HUES64 (cell line): ENCODE measurements around the gene KCNS3.

Experiments
- H3K27ac ChIP-seq: 2 replicates; pipeline ENCODE4 v1.7.0; 2013; ENCODE audit warnings: low read depth, low read length, inconsistent platforms
- H3K27me3 ChIP-seq: 2 replicates; pipeline ENCODE4 v1.6.1; 2013; ENCODE audit warnings: mild to moderate bottlenecking, low read length; ENCODE audit not compliant: insufficient read depth
- H3K36me3 ChIP-seq: 2 replicates; pipeline ENCODE4 v1.6.1; 2013; ENCODE audit warnings: mild to moderate bottlenecking, low read length; ENCODE audit not compliant: insufficient read depth
- H3K4me1 ChIP-seq: 2 replicates; pipeline ENCODE4 v1.6.1; 2013; ENCODE audit warnings: mild to moderate bottlenecking, low read length, moderate library complexity; ENCODE audit not compliant: insufficient read depth
- H3K4me3 ChIP-seq: 2 replicates; pipeline ENCODE4 v1.5.1; 2013; ENCODE audit warnings: mild to moderate bottlenecking, low read length, moderate library complexity
- H3K9ac ChIP-seq: 2 replicates; pipeline ENCODE4 v1.6.1; 2013; ENCODE audit warnings: mild to moderate bottlenecking, low read depth, low read length
- H3K9me3 ChIP-seq: 2 replicates; pipeline ENCODE4 v1.6.1; 2013; ENCODE audit warnings: low read depth, low read length; ENCODE audit not compliant: insufficient read depth
- WGBS: fragments of 150-250, 120-280 bp; methylation state at CpG from one replicate; pipeline ENCODE4 v1.1.7; 2013; ENCODE audit warnings: missing lambda C conversion rate; 5-methylcytosine and 5-hydroxymethylcytosine counted together

Gene KCNS3

GRCh38 chr2:17877811-17878280 lies 621 bp upstream of the KCNS3 start:
- no peaks in the 10 kb centered on the region for H3K36me3 ChIP-seq
- peak overlapping the region; percentile 45; the same call in 1 of the 2 replicates for H3K9ac ChIP-seq
- peaks cover 16% of the 10 kb centered on the region for H3K4me1 ChIP-seq
- no peak overlapping the region for H3K27ac ChIP-seq
- H3K27me3 ChIP-seq, result peaks cover 59% of the 10 kb centered on the region
- H3K4me3 ChIP-seq, result peak overlapping the region; percentile 90
- WGBS, result 2% methylated on average over 28 of the region's 28 CpGs
- H3K9me3 ChIP-seq, result no peaks in the 10 kb centered on the region

- H3K9me3 ChIP-seq, result no peaks in the 10 kb centered on the region
- peak overlapping the region; percentile 77 for H3K9ac ChIP-seq
- H3K4me1 ChIP-seq, result peaks cover 16% of the 10 kb centered on the region
- H3K27me3 ChIP-seq, result peaks cover 59% of the 10 kb centered on the region
- no peaks in the 10 kb centered on the region for H3K36me3 ChIP-seq
- WGBS, result 1% methylated on average over 49 of the region's 49 CpGs
- H3K4me3 ChIP-seq, result peak overlapping the region; percentile 90
- peak overlapping the region; percentile 56; the same call in 1 of the 2 replicates for H3K27ac ChIP-seq
These were observed 858 bp downstream of the KCNS3 start for GRCh38 chr2:17879137-17879912.

DNA sequence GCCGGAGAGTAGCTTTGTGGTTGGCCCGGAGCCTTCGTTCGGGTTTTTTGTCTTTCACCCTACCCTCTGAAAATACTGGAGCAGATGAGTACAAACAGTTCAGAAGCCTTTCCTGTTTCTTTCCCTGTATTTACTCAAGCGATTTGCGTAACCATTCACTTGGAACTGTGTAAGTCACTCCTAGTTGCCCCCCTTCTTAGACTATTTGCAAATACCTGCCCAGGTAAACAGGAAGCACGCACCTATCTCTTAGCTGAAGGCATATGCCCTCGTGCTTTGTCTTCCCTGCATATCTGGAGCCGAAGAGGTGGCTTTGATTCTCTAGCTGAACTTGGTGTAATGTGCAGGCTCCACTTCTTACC lies 1.4 kb downstream of the KCNS3 start:
- Histone ChIP-seq H3K9me3 (no peaks in the 10 kb centered on the region), H3K9ac (peak overlapping the region; percentile 77; the same call in 1 of the 2 replicates), H3K4me3 (peak overlapping the region; percentile 90), H3K27me3 (peaks cover 55% of the 10 kb centered on the region), H3K4me1 (peaks cover 16% of the 10 kb centered on the region), H3K27ac (no peak overlapping the region; the same call in 1 of the 2 replicates), H3K36me3 (no peaks in the 10 kb centered on the region)
- WGBS, result 24% methylated on average over 9 of the region's 9 CpGs

DNA sequence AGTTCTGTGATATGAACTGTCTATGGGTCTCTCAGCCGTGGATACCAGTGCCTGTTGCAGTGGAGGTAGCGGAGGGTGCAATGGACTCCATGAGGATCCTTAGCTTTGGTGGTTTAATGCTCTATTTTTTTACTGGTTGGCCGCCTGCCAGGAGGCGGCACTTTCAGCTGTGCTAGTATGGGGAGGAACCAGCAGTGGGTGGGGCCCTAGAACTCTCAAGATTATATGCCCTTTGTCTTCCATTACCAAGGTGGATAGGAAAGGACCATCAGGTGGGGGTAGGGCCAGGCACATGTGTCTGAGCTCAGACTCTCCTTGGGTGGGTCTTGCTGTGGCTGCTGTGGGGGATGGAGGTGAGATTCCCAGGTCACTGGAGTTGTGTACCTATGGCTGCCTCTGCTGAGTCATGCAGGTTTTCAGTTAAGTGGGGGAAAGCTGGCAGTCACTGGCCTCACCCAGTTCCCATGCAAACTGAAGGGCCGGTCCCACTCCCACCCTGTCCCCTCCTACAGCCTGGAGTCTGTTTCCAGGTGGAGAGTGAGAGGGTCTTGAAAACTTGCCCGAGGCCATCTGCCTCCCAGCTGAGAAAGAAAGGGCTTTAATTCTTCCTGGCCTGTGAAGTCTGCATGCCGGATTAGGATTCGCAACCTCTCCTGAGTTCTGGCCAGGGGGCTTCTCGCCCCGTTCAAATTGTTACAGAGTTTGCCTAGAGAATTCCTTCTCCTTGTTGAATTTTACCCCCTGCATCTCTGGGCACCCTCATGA lies 14.5 kb downstream of the KCNS3 start:
- Histone ChIP-seq H3K4me1 (peaks cover 21% of the 10 kb centered on the region), H3K27ac (peak overlapping the region; percentile 39; the same call in 1 of the 2 replicates), H3K9ac (peak overlapping the region; percentile 44; the same call in 1 of the 2 replicates), H3K9me3 (no peaks in the 10 kb centered on the region), H3K4me3 (no peak overlapping the region), H3K27me3 (no peaks in the 10 kb centered on the region), H3K36me3 (no peaks in the 10 kb centered on the region)
- WGBS, result 63% methylated on average over 10 of the region's 10 CpGs

GRCh38 chr2:17894005-17894404 lies 15.5 kb downstream of the KCNS3 start:
- no peak overlapping the region for H3K27ac ChIP-seq
- no peaks in the 10 kb centered on the region for H3K27me3 ChIP-seq
- no CpG with 5 or more reads among the region's 1 CpG for WGBS

DNA sequence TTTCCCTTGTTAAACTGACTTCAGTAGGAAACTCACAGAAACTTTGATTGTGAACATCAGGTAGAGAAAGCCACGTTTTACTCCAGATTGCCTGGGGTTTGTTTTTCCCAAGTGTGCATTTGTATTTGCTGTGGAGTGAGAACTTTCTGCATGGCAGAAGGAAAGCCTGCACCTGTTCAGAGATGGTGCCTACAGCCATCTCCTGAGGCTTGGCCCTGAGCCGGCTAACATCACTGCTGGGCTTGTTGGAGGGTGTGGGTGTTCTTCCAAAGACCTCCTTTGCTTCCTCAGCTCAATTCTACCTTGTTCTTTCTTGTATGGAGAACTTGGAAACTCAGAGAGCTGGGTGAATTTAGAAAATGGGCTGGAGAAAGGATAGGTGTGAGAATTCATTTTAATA lies 16.1 kb downstream of the KCNS3 start:
- peaks cover 21% of the 10 kb centered on the region for H3K4me1 ChIP-seq
- no peaks in the 10 kb centered on the region for H3K9me3 ChIP-seq
- H3K27me3 ChIP-seq, result no peaks in the 10 kb centered on the region
- 81% methylated on average over 2 of the region's 2 CpGs for WGBS
- no peak overlapping the region for H3K4me3 ChIP-seq
- H3K9ac ChIP-seq, result no peak overlapping the region
- no peak overlapping the region for H3K27ac ChIP-seq
- H3K36me3 ChIP-seq, result no peaks in the 10 kb centered on the region

More at GRCh38 chr2:17894005-17894404, 15.5 kb downstream of the KCNS3 start:
- Histone ChIP-seq H3K9me3 (no peaks in the 10 kb centered on the region), H3K4me1 (peaks cover 21% of the 10 kb centered on the region), H3K4me3 (no peak overlapping the region), H3K36me3 (no peaks in the 10 kb centered on the region), H3K9ac (no peak overlapping the region)

- H3K27ac ChIP-seq, result no peak overlapping the region
- 87% methylated on average over 4 of the region's 4 CpGs for WGBS
- no peak overlapping the region for H3K9ac ChIP-seq
- no peaks in the 10 kb centered on the region for H3K36me3 ChIP-seq
- no peaks in the 10 kb centered on the region for H3K27me3 ChIP-seq
- 0 out of 2 replicates have a peak, but pooled peaks cover 2% of the 10 kb centered on the region for H3K4me1 ChIP-seq
- H3K4me3 ChIP-seq, result no peak overlapping the region
- no peaks in the 10 kb centered on the region for H3K9me3 ChIP-seq
These were observed 21.4 kb downstream of the KCNS3 start for GRCh38 chr2:17899871-17900270.

DNA sequence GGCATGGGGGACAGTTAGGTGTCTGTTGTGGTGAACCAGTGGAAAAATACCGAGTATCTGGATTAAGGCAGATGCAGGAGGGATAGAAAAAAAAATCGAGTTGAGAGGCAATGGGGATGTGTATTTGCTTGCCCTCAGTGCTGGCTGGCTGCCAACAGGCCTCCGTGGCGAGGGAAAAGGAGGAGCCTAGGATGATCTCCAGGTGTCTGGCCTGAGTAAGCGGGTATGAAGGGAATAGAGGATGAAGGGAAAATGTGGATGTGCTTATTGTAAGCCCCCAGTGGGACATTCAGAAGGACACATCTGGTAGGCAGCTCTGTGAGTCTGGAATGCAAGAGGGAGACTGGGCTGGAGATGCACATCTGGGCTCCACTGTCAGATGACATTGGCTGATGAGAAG lies 22.8 kb downstream of the KCNS3 start:
- no peak overlapping the region for H3K9ac ChIP-seq
- no peaks in the 10 kb centered on the region for H3K27me3 ChIP-seq
- WGBS, result 81% methylated on average over 5 of the region's 5 CpGs
- no peaks in the 10 kb centered on the region for H3K9me3 ChIP-seq
- H3K36me3 ChIP-seq, result no peaks in the 10 kb centered on the region
- H3K4me1 ChIP-seq, result 0 out of 2 replicates have a peak, but pooled peaks cover 2% of the 10 kb centered on the region
- H3K27ac ChIP-seq, result no peak overlapping the region
- no peak overlapping the region for H3K4me3 ChIP-seq

DNA sequence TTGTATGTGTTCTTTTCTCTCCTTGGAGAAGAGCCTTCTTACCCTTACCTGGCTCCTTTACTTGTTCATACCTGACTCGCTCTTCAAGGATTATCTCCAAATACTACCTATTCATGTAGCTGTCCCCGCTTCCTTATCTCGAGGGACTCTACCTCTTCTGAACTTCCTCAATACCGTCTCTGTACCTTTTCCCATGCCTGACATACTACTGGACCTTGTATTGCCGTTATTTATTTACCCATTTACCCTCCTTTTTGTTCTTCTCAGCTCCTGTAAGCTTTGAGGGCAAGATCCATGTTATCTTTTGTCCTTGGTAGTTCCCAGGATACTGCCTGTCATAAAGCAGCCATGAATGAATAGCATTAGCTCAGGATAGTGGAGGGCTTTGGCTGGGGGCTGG lies 32.5 kb downstream of the KCNS3 start:
- H3K36me3 ChIP-seq, result no peaks in the 10 kb centered on the region
- no peak overlapping the region for H3K4me3 ChIP-seq
- no peaks in the 10 kb centered on the region for H3K27me3 ChIP-seq
- peaks cover 10% of the 10 kb centered on the region; the same call in 1 of the 2 replicates for H3K4me1 ChIP-seq
- H3K9me3 ChIP-seq, result 0 out of 2 replicates have a peak, but pooled peaks cover 2% of the 10 kb centered on the region
- no peak overlapping the region for H3K9ac ChIP-seq
- 94% methylated on average over 5 of the region's 5 CpGs for WGBS
- H3K27ac ChIP-seq, result no peak overlapping the region

- Histone ChIP-seq H3K27ac (no peak overlapping the region), H3K9ac (no peak overlapping the region), H3K4me3 (no peak overlapping the region), H3K27me3 (no peaks in the 10 kb centered on the region), H3K4me1 (peaks cover 17% of the 10 kb centered on the region; the same call in 1 of the 2 replicates), H3K36me3 (no peaks in the 10 kb centered on the region), H3K9me3 (0 out of 2 replicates have a peak, but pooled peaks cover 2% of the 10 kb centered on the region)
- 93% methylated on average over 4 of the region's 5 CpGs for WGBS
These were observed 33.2 kb downstream of the KCNS3 start for GRCh38 chr2:17911491-17912260.
